ENCODE results near the gene KRT72. TPM values are rescaled to one million over a fixed set of nuclear protein-coding genes. Genes with fewer than 3 reads are reported as not detected.

Gene KRT72
- total RNA-seq, 4 donors from 2014 or later = not detected

- Histone ChIP-seq H3K9me3 (no peaks in the 10 kb centered on the region), H3K36me3 (no peaks in the 10 kb centered on the region), H3K4me1 (no peaks in the 10 kb centered on the region), H3K4me3 (no peak overlapping the region), H3K27ac (replicated peaks in 1 of 4) (no peak overlapping the region), H3K27me3 (no peaks in the 10 kb centered on the region)
- TF ChIP-seq CTCF (IDR thresholded peaks at IDR 0.05) (no peak), EP300 (IDR thresholded peaks at IDR 0.05) (no peak), POLR2A (IDR thresholded peaks at IDR 0.05; ENCODE audit: low read depth) (no peak), POLR2AphosphoS5 (IDR thresholded peaks at IDR 0.05) (no peak)
- intact Hi-C loops (cut with DNase I) = no loop called here
- peak; percentile 90 for DNase-seq (ENCODE audit: extremely low spot score)
- 100% methylated on average over 1 of the region's 2 CpGs for WGBS
These were observed 27.6 kb upstream of the KRT72 start for GRCh38 chr12:52628841-52629240.

GRCh38 chr12:52628111-52628507 lies 26.8 kb upstream of the KRT72 start:
- intact Hi-C loops (cut with DNase I) = no loop called here
- H3K27ac ChIP-seq (replicated peaks in 1 of 4) = no peak overlapping the region

GRCh38 chr12:52627395-52628110 lies 26.3 kb upstream of the KRT72 start:
- 61% methylated on average over 2 of the region's 2 CpGs for WGBS

More at GRCh38 chr12:52628111-52628507, 26.8 kb upstream of the KRT72 start:
- no peaks in the 10 kb centered on the region for H3K27me3 ChIP-seq
- peak; percentile 50 for DNase-seq (ENCODE audit: extremely low spot score)
- no peak overlapping the region for H3K4me3 ChIP-seq
- WGBS = 87% methylated on average over 4 of the region's 4 CpGs
- TF ChIP-seq POLR2AphosphoS5 (IDR thresholded peaks at IDR 0.05) (no peak), POLR2A (IDR thresholded peaks at IDR 0.05; ENCODE audit: low read depth) (no peak), EP300 (IDR thresholded peaks at IDR 0.05) (no peak), CTCF (IDR thresholded peaks at IDR 0.05) (no peak)
- no peaks in the 10 kb centered on the region for H3K36me3 ChIP-seq
- no peaks in the 10 kb centered on the region for H3K4me1 ChIP-seq
- H3K9me3 ChIP-seq = no peaks in the 10 kb centered on the region

GRCh38 chr12:52622349-52622748 lies 21.1 kb upstream of the KRT72 start:
- DNase-seq (ENCODE audit: extremely low spot score) = peak; percentile 34
- H3K4me1 ChIP-seq = no peaks in the 10 kb centered on the region
- H3K27ac ChIP-seq (replicated peaks in 1 of 4) = no peak overlapping the region
- H3K36me3 ChIP-seq = no peaks in the 10 kb centered on the region
- no peaks in the 10 kb centered on the region for H3K27me3 ChIP-seq
- no peaks in the 10 kb centered on the region for H3K9me3 ChIP-seq
- TF ChIP-seq POLR2AphosphoS5 (IDR thresholded peaks at IDR 0.05) (no peak), EP300 (IDR thresholded peaks at IDR 0.05) (no peak), CTCF (IDR thresholded peaks at IDR 0.05) (no peak), POLR2A (IDR thresholded peaks at IDR 0.05; ENCODE audit: low read depth) (no peak)
- WGBS = 84% methylated on average over 5 of the region's 5 CpGs
- intact Hi-C loops (cut with DNase I) = no loop called here
- H3K4me3 ChIP-seq = no peak overlapping the region

More at GRCh38 chr12:52627395-52628110, 26.3 kb upstream of the KRT72 start:
- TF ChIP-seq POLR2AphosphoS5 (IDR thresholded peaks at IDR 0.05) (no peak), CTCF (IDR thresholded peaks at IDR 0.05) (no peak), POLR2A (IDR thresholded peaks at IDR 0.05; ENCODE audit: low read depth) (no peak), EP300 (IDR thresholded peaks at IDR 0.05) (no peak)
- Histone ChIP-seq H3K36me3 (no peaks in the 10 kb centered on the region), H3K27me3 (no peaks in the 10 kb centered on the region), H3K4me3 (no peak overlapping the region), H3K4me1 (no peaks in the 10 kb centered on the region), H3K27ac (replicated peaks in 1 of 4) (no peak overlapping the region), H3K9me3 (no peaks in the 10 kb centered on the region)
- intact Hi-C loops (cut with DNase I) = no loop called here
- DNase-seq (ENCODE audit: extremely low spot score) = peak; percentile 88

Measured in esophagus muscularis mucosa (tissue), 4 donors.